Mesenchymal stem cell (in vitro differentiated cells and primary cell): Measurements from ENCODE around the gene TMEM63B.

ENCODE experiments used
- DNase-seq: peaks from one replicate; pipeline ENCODE4 v3.0.0-alpha.2; 2013
- H2AFZ ChIP-seq: one replicate; pipeline ENCODE4 v1.6.1; 2013; ENCODE audit warnings: low read depth, mild to moderate bottlenecking, control low read depth, inconsistent platforms, low read length, moderate library complexity
- H2AK5ac ChIP-seq: 2 replicates; pipeline ENCODE4 v1.6.1; 2013; ENCODE audit warnings: low read length, moderate library complexity, mild to moderate bottlenecking, inconsistent platforms; ENCODE audit not compliant: severe bottlenecking
- H2BK120ac ChIP-seq: one replicate; pipeline ENCODE4 v1.6.1; 2013; ENCODE audit warnings: low read depth, mild to moderate bottlenecking, inconsistent platforms, low read length, moderate library complexity
- H2BK12ac ChIP-seq, 2 experiments: one replicate each; pipeline ENCODE4 v1.6.1; 2013; ENCODE audit warnings: inconsistent platforms in 2 of 2, low read length in 2 of 2, mild to moderate bottlenecking in 2 of 2, moderate library complexity in 2 of 2, control low read depth in 1 of 2
- H2BK15ac ChIP-seq: one replicate; pipeline ENCODE4 v1.6.1; 2013; ENCODE audit warnings: mild to moderate bottlenecking, low read depth, inconsistent platforms; ENCODE audit not compliant: poor library complexity, severe bottlenecking
- H2BK5ac ChIP-seq: 2 replicates; pipeline ENCODE4 v1.6.1; 2013; ENCODE audit warnings: low read depth, mild to moderate bottlenecking, low read length, control low read depth, inconsistent platforms; ENCODE audit not compliant: poor library complexity, severe bottlenecking
- H3K14ac ChIP-seq, 2 experiments: one replicate each; pipeline ENCODE4 v1.6.1; 2013; ENCODE audit warnings: inconsistent platforms in 2 of 2, low read length in 2 of 2, control low read depth in 1 of 2, mild to moderate bottlenecking in 1 of 2, moderate library complexity in 1 of 2
- H3K18ac ChIP-seq, 2 experiments: one replicate each; pipeline ENCODE4 v1.6.1; 2013; ENCODE audit warnings: inconsistent platforms in 2 of 2, low read length in 2 of 2, control low read depth in 1 of 2, low read depth in 1 of 2, mild to moderate bottlenecking in 1 of 2
- H3K23ac ChIP-seq, 2 experiments: one replicate each; pipeline ENCODE4 v1.6.1; 2013; ENCODE audit warnings: inconsistent platforms in 2 of 2, low read length in 2 of 2, mild to moderate bottlenecking in 2 of 2, moderate library complexity in 2 of 2, control low read depth in 1 of 2
- H3K27ac ChIP-seq: 2 replicates; pipeline ENCODE4 v1.5.1; 2013; ENCODE audit warnings: mild to moderate bottlenecking, moderate library complexity, low read length, control low read depth, inconsistent platforms; ENCODE audit not compliant: poor library complexity, severe bottlenecking
- H3K27me3 ChIP-seq, 2 experiments: 2 replicates each; pipeline versions ENCODE4 v1.6.1 to v1.7.0; 2013; ENCODE audit warnings: low read length in 2 of 2, mild to moderate bottlenecking in 2 of 2, moderate library complexity in 2 of 2, control low read depth in 1 of 2, inconsistent platforms in 1 of 2; ENCODE audit not compliant: control insufficient read depth in 1 of 2, insufficient read depth in 1 of 2
- H3K36me3 ChIP-seq, 2 experiments: 2 replicates each; pipeline versions ENCODE4 v1.6.1 to v1.7.0; 2013; ENCODE audit warnings: low read length in 2 of 2, control low read depth in 1 of 2, inconsistent platforms in 1 of 2, low read depth in 1 of 2, mild to moderate bottlenecking in 1 of 2; ENCODE audit not compliant: insufficient read depth in 2 of 2, control insufficient read depth in 1 of 2
- H3K4ac ChIP-seq, 2 experiments: one replicate each; pipeline ENCODE4 v1.6.1; 2013; ENCODE audit warnings: inconsistent platforms in 2 of 2, low read length in 2 of 2, mild to moderate bottlenecking in 2 of 2, moderate library complexity in 2 of 2, control low read depth in 1 of 2, low read depth in 1 of 2
- H3K4me1 ChIP-seq: 2 replicates; pipeline ENCODE4 v1.6.1; 2013; ENCODE audit warnings: low read depth, low read length, control low read depth; ENCODE audit not compliant: control insufficient read depth, insufficient read depth
- H3K4me2 ChIP-seq: 2 replicates; pipeline ENCODE4 v1.6.1; 2013; ENCODE audit warnings: low read length, mild to moderate bottlenecking, inconsistent platforms; ENCODE audit not compliant: poor library complexity, severe bottlenecking
- H3K4me3 ChIP-seq, 2 experiments: 2 replicates each; pipeline versions ENCODE4 v1.5.1 to v1.7.0; 2013; ENCODE audit warnings: low read length in 2 of 2, mild to moderate bottlenecking in 2 of 2, control low read depth in 1 of 2, low read depth in 1 of 2; ENCODE audit not compliant: insufficient read depth in 1 of 2
- H3K79me1 ChIP-seq: replicated peaks from 2 replicates; pipeline ENCODE4 v1.6.1; 2013; ENCODE audit warnings: mild to moderate bottlenecking, control low read depth, low read length, inconsistent platforms; ENCODE audit not compliant: poor library complexity, severe bottlenecking
- H3K9ac ChIP-seq: 2 replicates; pipeline ENCODE4 v1.7.0; 2013; ENCODE audit warnings: mild to moderate bottlenecking, low read length, moderate library complexity
- H3K9me3 ChIP-seq: 2 replicates; pipeline ENCODE4 v1.7.0; 2013; ENCODE audit warnings: mild to moderate bottlenecking, low read length; ENCODE audit not compliant: control insufficient read depth
- H4K8ac ChIP-seq: one replicate; pipeline ENCODE4 v1.6.1; 2013; ENCODE audit warnings: inconsistent platforms, mild to moderate bottlenecking, low read length, moderate library complexity
- H4K91ac ChIP-seq: one replicate; pipeline ENCODE4 v1.6.1; 2013; ENCODE audit warnings: mild to moderate bottlenecking, low read length, inconsistent platforms
- WGBS: methylation state at CpG from one replicate; pipeline ENCODE4 v1.1.7; 2013; ENCODE audit warnings: mixed read lengths; 5-methylcytosine and 5-hydroxymethylcytosine counted together

Gene TMEM63B

GRCh38 chr6:44177691-44178423 is 50.5 kb downstream of the TMEM63B start:
- H3K14ac ChIP-seq: no peak overlapping the region
- H4K91ac ChIP-seq: no peak overlapping the region
- no peak overlapping the region for H2BK15ac ChIP-seq
- no peaks in the 10 kb centered on the region for H3K9me3 ChIP-seq
- DNase-seq: peak; percentile 37
- no peak overlapping the region for H2AFZ ChIP-seq
- no peak overlapping the region for H3K18ac ChIP-seq
- H3K36me3 ChIP-seq: no peaks in the 10 kb centered on the region
- no peak overlapping the region for H3K23ac ChIP-seq
- no peak overlapping the region for H3K9ac ChIP-seq
- H4K8ac ChIP-seq: no peak overlapping the region
- WGBS: 86% methylated on average over 13 of the region's 13 CpGs
- H3K4me3 ChIP-seq: no peak overlapping the region
- H2AK5ac ChIP-seq: no peak overlapping the region
- no peak overlapping the region for H2BK12ac ChIP-seq
- H3K4me2 ChIP-seq: no peak overlapping the region
- H3K27ac ChIP-seq: no peak overlapping the region
- H3K79me1 ChIP-seq: no peaks in the 10 kb centered on the region
- no peak overlapping the region for H2BK5ac ChIP-seq
- no peak overlapping the region for H2BK120ac ChIP-seq
- H3K4ac ChIP-seq: no peak overlapping the region
- H3K27me3 ChIP-seq: no peaks in the 10 kb centered on the region
- peaks cover 10% of the 10 kb centered on the region for H3K4me1 ChIP-seq

- peaks cover 0 to 7% of the 10 kb centered on the region in 2 experiments for H3K27me3 ChIP-seq
- peak overlapping the region in 1 of 2 experiments; percentile 23 for H3K4me3 ChIP-seq
- 93% methylated on average over 9 of the region's 9 CpGs for whole genome bisulfite sequencing
Observed at GRCh38 chr6:44178424-44179071, 51.2 kb downstream of the TMEM63B start.

GRCh38 chr6:44179072-44179536 is 51.8 kb downstream of the TMEM63B start:
- no peaks in the 10 kb centered on the region for H3K79me1 ChIP-seq
- no peak overlapping the region for H4K8ac ChIP-seq
- no peak overlapping the region for H3K27ac ChIP-seq
- no peak overlapping the region for H2AFZ ChIP-seq
- no peak overlapping the region for H3K18ac ChIP-seq
- H3K4me2 ChIP-seq: no peak overlapping the region
- DNase-seq: no peak
- no peak overlapping the region for H3K4ac ChIP-seq
- no peak overlapping the region for H2AK5ac ChIP-seq
- no peak overlapping the region for H3K9ac ChIP-seq
- H3K4me1 ChIP-seq: peaks cover 8% of the 10 kb centered on the region
- no peaks in the 10 kb centered on the region for H3K9me3 ChIP-seq
- H2BK120ac ChIP-seq: no peak overlapping the region
- no peak overlapping the region for H4K91ac ChIP-seq
- WGBS: 27% methylated on average over 4 of the region's 4 CpGs
- no peak overlapping the region for H2BK12ac ChIP-seq
- H3K23ac ChIP-seq: no peak overlapping the region
- H3K27me3 ChIP-seq: peaks cover 3 to 12% of the 10 kb centered on the region in 2 experiments
- no peak overlapping the region for H2BK15ac ChIP-seq
- H3K4me3 ChIP-seq: peak overlapping the region in 1 of 2 experiments; percentile 23
- H3K36me3 ChIP-seq: no peaks in the 10 kb centered on the region
- H3K14ac ChIP-seq: no peak overlapping the region
- no peak overlapping the region for H2BK5ac ChIP-seq

More at GRCh38 chr6:44178424-44179071, 51.2 kb downstream of the TMEM63B start:
- H3K14ac ChIP-seq: no peak overlapping the region
- H4K8ac ChIP-seq: no peak overlapping the region
- no peak overlapping the region for H2BK15ac ChIP-seq
- no peak overlapping the region for H2AK5ac ChIP-seq
- H3K18ac ChIP-seq: no peak overlapping the region
- H2BK12ac ChIP-seq: no peak overlapping the region
- no peaks in the 10 kb centered on the region for H3K79me1 ChIP-seq
- no peak overlapping the region for H2BK120ac ChIP-seq
- no peak overlapping the region for H3K9ac ChIP-seq
- no peak overlapping the region for H4K91ac ChIP-seq
- H3K4me2 ChIP-seq: no peak overlapping the region
- H3K9me3 ChIP-seq: no peaks in the 10 kb centered on the region
- no peak overlapping the region for H3K4ac ChIP-seq
- H3K23ac ChIP-seq: no peak overlapping the region
- H2AFZ ChIP-seq: no peak overlapping the region
- peaks cover 8% of the 10 kb centered on the region for H3K4me1 ChIP-seq
- no peak overlapping the region for H2BK5ac ChIP-seq
- H3K36me3 ChIP-seq: no peaks in the 10 kb centered on the region
- no peak overlapping the region for H3K27ac ChIP-seq
- DNase-seq: no peak

- H3K4ac ChIP-seq: no peak overlapping the region
- no peak overlapping the region for H3K4me3 ChIP-seq
- H3K4me2 ChIP-seq: no peak overlapping the region
- no peak overlapping the region for H2BK12ac ChIP-seq
- no peak overlapping the region for H4K91ac ChIP-seq
- peaks cover 7 to 17% of the 10 kb centered on the region in 2 experiments for H3K27me3 ChIP-seq
- 95% methylated on average over 7 of the region's 7 CpGs for WGBS
- H4K8ac ChIP-seq: no peak overlapping the region
- DNase-seq: no peak
- no peaks in the 10 kb centered on the region for H3K79me1 ChIP-seq
- no peak overlapping the region for H2BK15ac ChIP-seq
- no peak overlapping the region for H3K27ac ChIP-seq
- H2BK120ac ChIP-seq: no peak overlapping the region
- no peak overlapping the region for H2AK5ac ChIP-seq
- H2AFZ ChIP-seq: no peak overlapping the region
- H3K14ac ChIP-seq: no peak overlapping the region
- no peaks in the 10 kb centered on the region for H3K9me3 ChIP-seq
- no peaks in the 10 kb centered on the region for H3K36me3 ChIP-seq
- H3K18ac ChIP-seq: no peak overlapping the region
- no peak overlapping the region for H2BK5ac ChIP-seq
- H3K9ac ChIP-seq: no peak overlapping the region
- no peak overlapping the region for H3K23ac ChIP-seq
- peaks cover 8% of the 10 kb centered on the region for H3K4me1 ChIP-seq
Observed at GRCh38 chr6:44179648-44180047, 52.3 kb downstream of the TMEM63B start.
